G401.6 (cell line): ENCODE results near the gene TMEM236.
A peak's percentile ranks its signal among the peaks of the same experiment; 100 is the strongest.

Source experiments
- FAIRE-seq: peaks from 2 replicates; lab custom pipeline; 2012; peaks lifted over from hg19 to GRCh38; lab: Jason Lieb, UNC

Gene TMEM236

GRCh38 chr10:17820943-17821342 is 68.9 kb downstream of the TMEM236 start:
- FAIRE-seq: no peak

DNA sequence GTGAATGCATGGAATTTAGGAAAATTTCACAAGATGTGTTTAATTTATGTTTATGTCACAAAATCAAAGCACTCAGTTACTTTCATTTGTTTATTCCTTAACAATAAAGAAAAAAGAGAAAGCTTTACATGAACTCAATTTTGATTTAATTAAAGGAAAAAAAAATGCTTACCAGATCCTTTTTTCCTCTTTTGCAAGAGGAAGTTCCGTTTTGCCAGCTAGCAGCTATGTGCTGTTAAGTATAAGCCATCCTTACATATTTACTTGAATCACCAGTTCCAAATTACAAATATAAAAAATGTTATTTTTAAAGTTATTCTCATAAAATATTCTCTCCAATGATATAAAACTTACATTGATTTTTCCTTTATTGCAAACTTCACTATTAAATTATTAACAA is 69.9 kb downstream of the TMEM236 start:
- peak; percentile 56 for FAIRE-seq

DNA sequence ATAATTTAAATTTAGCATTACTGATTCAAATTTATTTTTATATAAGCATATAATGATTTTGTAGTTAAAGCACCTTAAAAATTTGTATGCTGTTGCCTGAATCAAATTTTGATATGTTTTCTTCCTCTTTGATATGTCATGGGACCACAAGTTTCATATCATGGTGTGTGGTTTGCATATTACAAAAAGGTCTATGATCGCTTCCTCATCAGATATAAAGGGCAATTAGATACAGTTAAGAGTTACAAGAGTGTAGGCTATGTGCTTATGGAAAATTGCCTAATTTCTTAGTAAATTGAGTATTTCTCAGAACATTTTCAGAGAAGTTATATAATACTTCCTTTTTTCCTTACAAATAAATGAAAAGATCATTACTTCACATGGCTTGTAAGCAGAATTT is 79.3 kb downstream of the TMEM236 start:
- FAIRE-seq: no peak

GRCh38 chr10:17831896-17832295 is 79.9 kb downstream of the TMEM236 start:
- FAIRE-seq: no peak

GRCh38 chr10:17833656-17834055 is 81.7 kb downstream of the TMEM236 start:
- no peak for FAIRE-seq

- FAIRE-seq: no peak
These were observed 83.7 kb downstream of the TMEM236 start for GRCh38 chr10:17835688-17836087.

GRCh38 chr10:17836942-17837341 is 84.9 kb downstream of the TMEM236 start:
- no peak for FAIRE-seq

DNA sequence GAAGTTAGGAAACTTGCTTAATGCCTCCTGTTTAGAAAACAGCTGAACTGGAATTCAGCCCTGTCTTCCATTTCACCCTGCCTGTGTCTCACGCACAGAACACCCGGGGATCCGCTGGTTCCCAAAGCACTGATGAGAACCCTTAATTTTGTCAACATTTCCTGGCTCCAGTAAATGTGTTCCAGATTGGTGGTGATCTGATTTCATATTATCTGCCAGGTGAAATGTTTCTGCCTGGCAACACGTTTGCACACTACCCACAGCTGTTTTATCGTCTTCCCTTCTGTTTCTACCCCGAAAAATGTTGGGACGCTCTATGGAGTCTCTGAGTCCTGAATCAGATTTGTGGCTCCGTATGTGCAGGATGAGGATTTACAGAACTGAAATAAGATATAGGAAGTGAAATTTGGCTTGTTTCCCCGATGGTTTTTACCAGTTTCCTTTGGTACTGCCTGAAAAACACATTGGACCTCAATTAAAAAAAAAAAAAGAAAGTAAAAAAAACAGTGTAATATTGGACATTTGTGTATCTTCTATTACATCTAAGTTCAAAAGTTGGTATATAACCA is 86.2 kb downstream of the TMEM236 start:
- FAIRE-seq: no peak

- FAIRE-seq: no peak
These were observed 89.0 kb downstream of the TMEM236 start for GRCh38 chr10:17841050-17841449.

DNA sequence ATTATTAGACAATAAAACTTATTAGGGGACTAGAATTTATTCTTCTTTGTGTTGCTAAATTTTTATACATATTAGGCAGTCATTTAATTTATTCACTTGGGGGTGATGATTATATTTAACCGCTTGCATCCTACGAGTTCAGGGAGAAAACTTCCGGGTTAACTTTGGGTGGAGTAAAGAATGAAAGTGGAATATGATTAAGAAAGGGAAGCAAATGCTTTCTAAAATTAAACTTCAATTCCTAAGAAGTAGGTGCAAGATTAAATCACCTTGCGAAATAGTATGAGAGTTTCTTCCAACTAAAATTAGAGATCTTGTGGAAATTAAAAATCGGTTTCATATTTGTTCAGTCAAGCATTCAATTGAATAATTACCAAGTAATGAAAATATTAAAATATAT is 90.6 kb downstream of the TMEM236 start:
- no peak for FAIRE-seq

GRCh38 chr10:17847585-17848296 is 95.7 kb downstream of the TMEM236 start:
- FAIRE-seq: peak; percentile 82

DNA sequence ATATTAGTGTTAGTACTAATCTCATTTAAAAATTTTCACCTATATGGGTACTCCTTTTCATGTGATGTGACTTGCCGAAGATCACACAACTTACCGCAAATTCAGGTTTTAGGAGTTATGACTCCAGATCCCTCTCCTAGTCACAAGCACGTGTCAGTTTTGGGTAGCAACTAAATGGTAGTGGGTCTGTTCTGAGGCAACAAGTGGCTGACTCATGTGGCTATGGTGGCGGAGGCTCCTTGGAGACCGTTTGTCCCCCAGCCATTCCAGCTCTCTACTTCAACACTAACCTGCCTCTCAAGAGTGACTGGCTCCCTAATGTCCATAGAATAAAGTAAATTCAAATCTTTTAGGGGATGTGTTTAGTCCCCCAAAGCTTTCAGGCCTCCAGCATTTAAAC is 96.6 kb downstream of the TMEM236 start:
- FAIRE-seq: no peak
